Kidney epithelial cell (primary cell): ENCODE results near the gene GPA33. TPM values are rescaled to one million over a fixed set of nuclear protein-coding genes. Genes with fewer than 3 reads are reported as not detected.

Experiments used
- DNase-seq: peaks from one replicate; pipeline ENCODE4 v3.0.0-alpha.2; 2010; ENCODE audit warnings: low read depth
- H3K27me3 ChIP-seq: 2 replicates; pipeline ENCODE4 v1.6.0; 2011; ENCODE audit warnings: low read length; ENCODE audit not compliant: control insufficient read depth, insufficient read depth
- H3K36me3 ChIP-seq: 2 replicates; pipeline ENCODE4 v1.5.1; 2011; ENCODE audit warnings: low read length; ENCODE audit not compliant: control insufficient read depth, insufficient read depth
- H3K4me3 ChIP-seq: 2 replicates; pipeline ENCODE4 v1.5.1; 2011; ENCODE audit warnings: low read depth, mild to moderate bottlenecking, control low read depth, low read length
- CTCF ChIP-seq: IDR thresholded peaks from 2 replicates; pipeline ENCODE4 v1.5.1; 2011; ENCODE audit warnings: mild to moderate bottlenecking, moderate library complexity, low read length, control low read depth, inconsistent platforms; ENCODE audit not compliant: insufficient read depth, poor library complexity, severe bottlenecking
- total RNA-seq: library from RNA; depleted of rRNA; stranded (reverse); fragments of >200 nt; gene quantifications from 2 replicates; pipeline ENCODE4 v1.2.3, GENCODE V29; 2015

GPA33 gene
- total RNA-seq, 1 donor from 2014 or later, result not detected

DNA sequence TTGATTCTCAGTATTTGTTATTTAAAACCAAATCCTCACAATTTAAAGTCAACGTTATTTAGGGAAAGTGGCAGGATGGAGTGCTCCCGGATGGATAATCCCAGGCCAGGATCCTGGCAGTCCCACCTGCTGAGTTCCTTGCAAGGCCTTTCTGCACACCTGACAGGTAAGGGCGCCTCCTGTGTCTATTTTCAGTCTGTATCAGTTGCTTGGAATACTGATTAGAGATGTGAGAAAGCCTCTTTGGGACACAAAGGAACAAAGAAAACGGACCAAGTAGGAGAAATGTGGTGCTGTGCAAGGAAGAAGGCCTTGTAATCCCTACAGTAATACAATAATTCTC, 15.9 kb upstream of the GPA33 start:
- no peak for TF ChIP-seq CTCF
- no peak overlapping the region for H3K4me3 ChIP-seq
- no peak for DNase-seq
- no peaks in the 10 kb centered on the region for H3K27me3 ChIP-seq
- H3K36me3 ChIP-seq, result no peaks in the 10 kb centered on the region

GRCh38 chr1:167105271-167106118, 15.3 kb upstream of the GPA33 start:
- DNase-seq, result no peak
- Histone ChIP-seq H3K4me3 (no peak overlapping the region), H3K27me3 (no peaks in the 10 kb centered on the region), H3K36me3 (no peaks in the 10 kb centered on the region)
- TF ChIP-seq CTCF, result no peak

GRCh38 chr1:167104256-167104633, 14.1 kb upstream of the GPA33 start:
- TF ChIP-seq CTCF, result no peak
- no peaks in the 10 kb centered on the region for H3K27me3 ChIP-seq

DNA sequence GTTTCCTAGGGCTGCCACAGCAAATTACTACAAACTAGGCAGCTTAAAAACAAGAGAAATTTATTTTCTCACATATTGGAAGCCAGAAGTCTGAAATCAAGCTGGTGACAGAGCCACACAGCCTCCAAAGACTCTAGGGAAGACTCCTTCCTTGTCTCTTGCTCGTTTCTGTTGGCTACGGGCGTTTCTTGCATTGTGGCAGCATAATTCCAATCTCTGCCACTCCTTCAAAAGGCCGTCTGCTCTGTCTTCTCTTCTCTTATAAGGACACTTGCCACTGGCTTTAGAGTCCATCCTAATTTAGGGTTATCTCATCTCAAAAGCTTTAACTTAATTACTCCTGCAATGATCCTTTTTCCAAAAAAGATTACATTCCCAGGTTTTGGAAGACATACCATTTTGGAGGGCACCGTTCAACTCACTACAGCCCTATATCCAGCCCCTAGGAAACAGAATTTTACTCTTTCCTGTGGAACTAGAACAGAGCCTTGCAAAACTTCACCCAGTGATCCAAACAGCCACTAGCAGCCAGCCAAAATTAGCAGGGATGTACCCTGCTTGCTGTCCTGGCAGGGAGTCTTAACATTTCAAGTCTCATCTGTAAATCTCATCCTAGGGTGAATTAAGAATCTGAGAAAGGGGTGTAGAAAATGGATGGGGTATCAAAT, 12.9 kb upstream of the GPA33 start:
- Histone ChIP-seq H3K4me3 (no peak overlapping the region), H3K36me3 (no peaks in the 10 kb centered on the region), H3K27me3 (no peaks in the 10 kb centered on the region)
- no peak for DNase-seq
- TF ChIP-seq CTCF, result no peak

More at GRCh38 chr1:167104256-167104633, 14.1 kb upstream of the GPA33 start:
- Histone ChIP-seq H3K36me3 (no peaks in the 10 kb centered on the region), H3K4me3 (no peak overlapping the region)
- no peak for DNase-seq

- Histone ChIP-seq H3K27me3 (no peaks in the 10 kb centered on the region), H3K36me3 (no peaks in the 10 kb centered on the region), H3K4me3 (no peak overlapping the region)
- no peak for TF ChIP-seq CTCF
- DNase-seq, result no peak
Observed at GRCh38 chr1:167101754-167102153, 11.6 kb upstream of the GPA33 start.
